Vagina (tissue), 2 donors: ENCODE data around the gene ERMN. TPM values are rescaled to one million over a fixed set of nuclear protein-coding genes. Genes with fewer than 3 reads are reported as not detected.
"Not testable (repeated sequence)": the region's sequence is repeated elsewhere in the genome, so short reads cannot be mapped to it uniquely, and the experiment has no call there.

ENCODE experiments used
- DNase-seq, 2 donors: peaks; one replicate each; pipeline ENCODE4 v3.0.0-alpha.2; 2017; ENCODE audit errors: extremely low spot score in 2 of 2
- H3K27ac ChIP-seq: fragments of 200-600 bp; sonication (generic); one replicate; pipeline ENCODE4 v1.5.1; 2019
- H3K27me3 ChIP-seq: fragments of 200-600 bp; sonication (generic); one replicate; pipeline ENCODE4 v1.5.1; 2019
- H3K36me3 ChIP-seq, 2 donors: fragments of 200-600 bp; sonication (generic); one replicate each; pipeline ENCODE4 v1.5.1; 2017 to 2019
- H3K4me1 ChIP-seq: fragments of 200-600 bp; sonication (generic); one replicate; pipeline ENCODE4 v1.5.1; 2019
- H3K4me3 ChIP-seq, 2 donors: fragments of 200-600 bp; sonication (generic); 1 replicate in 1 of 2; 2 replicates in 1 of 2; pipeline ENCODE4 v1.5.1; 2016 to 2019
- H3K9me3 ChIP-seq: fragments of 200-600 bp; sonication (generic); one replicate; pipeline ENCODE4 v1.5.1; 2019
- CTCF ChIP-seq, 3 experiments: fragments of 450-650 bp in 2 of 3; fragments of 200-600 bp in 1 of 3; sonication (generic) in 1 of 3; IDR thresholded peaks; one replicate each; pipeline ENCODE4 v1.5.1; 2017 to 2019; ENCODE audit warnings: antibody characterized with exemption in 3 of 3, mild to moderate bottlenecking in 2 of 3, moderate library complexity in 2 of 3
- POLR2A ChIP-seq, 2 donors: fragments of 450-650 bp; IDR thresholded peaks; one replicate each; pipeline ENCODE4 v1.6.1; 2017; ENCODE audit warnings: antibody characterized with exemption in 2 of 2, mild to moderate bottlenecking in 2 of 2, moderate library complexity in 2 of 2
- POLR2AphosphoS5 ChIP-seq, 2 donors: sonication (generic); formaldehyde crosslinking; IDR thresholded peaks; one replicate each; pipeline ENCODE4 v1.9.0; 2017; ENCODE audit warnings: antibody characterized with exemption in 2 of 2, mild to moderate bottlenecking in 2 of 2, low read depth in 1 of 2; ENCODE audit not compliant: insufficient read depth in 1 of 2
- intact Hi-C: fragments of 100-400 bp; cut with DNase I; formaldehyde crosslinking; loops from one replicate; pipeline ENCODE4 v1.15.1; 2023
- total RNA-seq: library from RNA; depleted of rRNA; stranded (reverse); fragments of >200 nt; gene quantifications from one replicate; pipeline ENCODE4 v1.2.3, GENCODE V29; 2016

ERMN gene
- total RNA-seq, 1 donor from 2014 or later, result not detected

- Histone ChIP-seq H3K27ac (no peak overlapping the region), H3K4me1 (no peaks in the 10 kb centered on the region), H3K27me3 (no peaks in the 10 kb centered on the region), H3K4me3 (no peak overlapping the region), H3K9me3 (no peaks in the 10 kb centered on the region), H3K36me3 (no peaks in the 10 kb centered on the region)
- intact Hi-C loops, result no loop called here
- TF ChIP-seq POLR2A (IDR thresholded peaks at IDR 0.05), result no peak
- no peak for TF ChIP-seq CTCF (IDR thresholded peaks at IDR 0.05)
- no peak for TF ChIP-seq POLR2AphosphoS5 (IDR thresholded peaks at IDR 0.05; ENCODE audit: insufficient read depth in 1 of 2, low read depth in 1 of 2)
- no peak for DNase-seq
Measured at GRCh38 chr2:157290525-157290924, 35.1 kb downstream of the ERMN start.

GRCh38 chr2:157287160-157287559, 38.5 kb downstream of the ERMN start:
- no peaks in the 10 kb centered on the region for H3K27me3 ChIP-seq
- no peaks in the 10 kb centered on the region for H3K36me3 ChIP-seq
- no peak overlapping the region for H3K27ac ChIP-seq
- no peak overlapping the region for H3K4me3 ChIP-seq
- TF ChIP-seq CTCF (IDR thresholded peaks at IDR 0.05) (no peak), POLR2A (IDR thresholded peaks at IDR 0.05) (no peak), POLR2AphosphoS5 (IDR thresholded peaks at IDR 0.05; ENCODE audit: insufficient read depth in 1 of 2, low read depth in 1 of 2) (no peak)
- H3K4me1 ChIP-seq, result no peaks in the 10 kb centered on the region
- intact Hi-C loops, result no loop called here
- no peaks in the 10 kb centered on the region for H3K9me3 ChIP-seq
- DNase-seq, result no peak

DNA sequence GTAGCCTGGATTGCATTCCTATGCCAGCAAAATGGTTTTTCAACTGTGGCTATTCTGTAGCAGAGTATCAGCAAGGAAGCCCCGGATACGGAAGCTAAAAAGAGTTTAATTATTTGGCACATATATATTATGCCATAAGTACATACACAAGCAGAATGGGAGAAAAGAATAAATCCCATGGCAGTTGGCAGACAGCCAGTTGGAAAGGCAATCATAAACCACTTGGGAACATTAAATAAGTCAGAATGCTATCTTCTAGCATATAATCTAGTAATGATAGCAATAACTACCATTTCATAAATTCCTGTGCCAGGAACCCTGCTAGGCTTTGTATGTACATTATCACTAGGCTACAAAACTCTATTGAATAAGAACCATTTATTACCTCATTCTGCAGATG, 42.2 kb downstream of the ERMN start:
- no peaks in the 10 kb centered on the region for H3K36me3 ChIP-seq
- no peak for DNase-seq
- TF ChIP-seq POLR2AphosphoS5 (IDR thresholded peaks at IDR 0.05; ENCODE audit: insufficient read depth in 1 of 2, low read depth in 1 of 2) (no peak), POLR2A (IDR thresholded peaks at IDR 0.05) (no peak)
- intact Hi-C loops, result no loop called here
- H3K4me3 ChIP-seq, result no peak overlapping the region
- no peaks in the 10 kb centered on the region for H3K9me3 ChIP-seq
- H3K4me1 ChIP-seq, result no peaks in the 10 kb centered on the region
- no peak overlapping the region for H3K27ac ChIP-seq
- no peaks in the 10 kb centered on the region for H3K27me3 ChIP-seq

- TF ChIP-seq CTCF (IDR thresholded peaks at IDR 0.05), result no peak
- no peak for TF ChIP-seq POLR2A (IDR thresholded peaks at IDR 0.05)
- TF ChIP-seq POLR2AphosphoS5 (IDR thresholded peaks at IDR 0.05; ENCODE audit: insufficient read depth in 1 of 2, low read depth in 1 of 2), result no peak
Measured at GRCh38 chr2:157281316-157281715, 44.3 kb downstream of the ERMN start.

DNA sequence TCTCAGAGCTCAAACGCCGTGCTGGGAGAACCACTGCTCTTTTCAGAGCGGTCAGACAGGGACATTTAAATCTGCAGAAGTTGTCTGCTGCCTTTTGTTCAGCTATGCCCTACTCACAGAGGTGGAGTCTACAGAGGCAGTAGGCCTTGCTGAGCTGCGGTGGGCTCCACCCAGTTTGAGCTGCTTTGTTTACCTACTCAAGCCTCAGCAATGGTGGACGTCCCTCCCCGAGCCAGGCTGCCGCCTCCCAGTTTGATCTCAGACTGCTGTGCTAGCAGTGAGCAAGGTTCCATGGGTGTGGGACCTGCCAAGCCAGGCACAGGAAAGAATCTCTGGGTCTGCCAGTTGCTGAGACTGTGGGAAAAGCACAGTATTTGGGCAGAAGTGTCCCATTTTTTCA, 46.3 kb downstream of the ERMN start:
- H3K4me1 ChIP-seq, H3K9me3 ChIP-seq, intact Hi-C loops, H3K27ac ChIP-seq, DNase-seq, H3K36me3 ChIP-seq, H3K27me3 ChIP-seq, H3K4me3 ChIP-seq: not testable (repeated sequence)

More at GRCh38 chr2:157281316-157281715, 44.3 kb downstream of the ERMN start:
- Histone ChIP-seq H3K27me3 (no peaks in the 10 kb centered on the region), H3K27ac (no peak overlapping the region), H3K4me1 (no peaks in the 10 kb centered on the region), H3K9me3 (no peaks in the 10 kb centered on the region), H3K4me3 (no peak overlapping the region), H3K36me3 (no peaks in the 10 kb centered on the region)
- no peak for DNase-seq
- intact Hi-C loops, result no loop called here

DNA sequence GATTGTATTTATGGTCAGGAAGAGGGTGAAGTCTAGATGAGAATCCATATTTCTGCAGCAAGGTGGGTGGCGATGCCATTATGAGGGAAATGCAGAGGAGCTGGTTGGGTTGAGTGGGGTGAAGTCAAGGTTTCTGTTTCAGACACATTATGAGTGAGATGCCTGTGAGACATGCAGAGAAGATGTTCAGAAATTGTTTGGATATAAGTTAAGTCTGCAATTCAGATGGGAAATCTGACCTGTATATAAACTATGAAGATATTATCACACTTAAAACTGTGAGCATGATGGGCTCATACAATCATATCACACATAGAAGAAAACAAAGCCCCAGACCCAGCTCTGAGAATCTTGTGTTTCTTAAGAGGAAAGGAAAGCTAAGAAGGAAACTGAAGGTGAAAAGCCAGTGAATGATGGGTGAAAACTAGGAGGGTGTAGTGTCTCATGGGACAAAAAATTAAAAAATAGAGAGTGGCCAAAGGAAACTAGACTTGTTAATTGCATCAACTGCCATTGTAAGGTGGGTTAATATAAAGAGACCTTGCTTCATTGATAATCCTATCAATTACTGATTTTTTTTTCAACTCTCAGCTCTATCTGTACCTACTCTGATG, 53.9 kb downstream of the ERMN start:
- Histone ChIP-seq H3K4me3 (no peak overlapping the region), H3K27ac (no peak overlapping the region), H3K9me3 (no peaks in the 10 kb centered on the region), H3K27me3 (no peaks in the 10 kb centered on the region), H3K36me3 (no peaks in the 10 kb centered on the region), H3K4me1 (no peaks in the 10 kb centered on the region)
- no peak for DNase-seq
- intact Hi-C loops, result no loop called here
- TF ChIP-seq POLR2AphosphoS5 (IDR thresholded peaks at IDR 0.05; ENCODE audit: insufficient read depth in 1 of 2, low read depth in 1 of 2) (no peak), POLR2A (IDR thresholded peaks at IDR 0.05) (no peak), CTCF (IDR thresholded peaks at IDR 0.05) (no peak)
